H1 (cell line): ENCODE data around the gene STEAP3. TPM values are rescaled to one million over a fixed set of nuclear protein-coding genes. Genes with fewer than 3 reads are reported as not detected.

Experiments used
- CTCF ChIA-PET: fragments of 300-600 bp; sonication (Branson Sonifier 250); formaldehyde crosslinking; loops from one replicate; lab custom pipeline; 2021; ENCODE audit not compliant: partially characterized antibody; lab: Charles Lee
- POLR2A ChIA-PET: fragments of 300-600 bp; sonication (Branson Sonifier 250); formaldehyde crosslinking; loops from one replicate; lab custom pipeline; 2021; ENCODE audit warnings: inconsistent platforms; ENCODE audit not compliant: partially characterized antibody; lab: Charles Lee
- DNase-seq, 2 experiments: peaks; one replicate each; pipeline versions ENCODE4 v3.0.0 to v3.0.0-alpha.2; 2010 to 2022; ENCODE audit warnings: low spot score in 2 of 2, low read depth in 1 of 2, mixed read lengths in 1 of 2
- FAIRE-seq: peaks from 2 replicates; lab custom pipeline; 2011; peaks lifted over from hg19 to GRCh38; lab: Jason Lieb, UNC
- H2AFZ ChIP-seq: 2 replicates; pipeline ENCODE4 v1.8.1; 2012; ENCODE audit warnings: low read length, inconsistent platforms
- H2AK5ac ChIP-seq: 2 replicates; pipeline ENCODE4 v1.6.1; 2013; ENCODE audit warnings: low read depth, low read length
- H2BK120ac ChIP-seq: replicated peaks from 2 replicates; pipeline ENCODE3; 2013; ENCODE audit warnings: low read depth, low read length, inconsistent platforms
- H2BK12ac ChIP-seq: 2 replicates; pipeline ENCODE4 v1.6.1; 2013; ENCODE audit warnings: low read depth, low read length
- H2BK15ac ChIP-seq: 2 replicates; pipeline ENCODE4 v1.6.1; 2013; ENCODE audit warnings: low read length
- H2BK20ac ChIP-seq: 2 replicates; pipeline ENCODE4 v1.6.1; 2013; ENCODE audit warnings: low read length
- H2BK5ac ChIP-seq: 2 replicates; pipeline ENCODE4 v1.6.1; 2013; ENCODE audit warnings: low read depth, low read length
- H3K14ac ChIP-seq: 2 replicates; pipeline ENCODE4 v1.6.1; 2013; ENCODE audit warnings: inconsistent platforms; ENCODE audit not compliant: insufficient read length
- H3K18ac ChIP-seq: 2 replicates; pipeline ENCODE4 v1.6.1; 2013; ENCODE audit warnings: low read length; ENCODE audit errors: extremely low read depth
- H3K23ac ChIP-seq: 2 replicates; pipeline ENCODE4 v1.6.1; 2013; ENCODE audit warnings: inconsistent platforms; ENCODE audit not compliant: insufficient read length
- H3K23me2 ChIP-seq: 2 replicates; pipeline ENCODE4 v1.6.1; 2013; ENCODE audit warnings: low read depth, low read length
- H3K27ac ChIP-seq: 2 replicates; pipeline ENCODE4 v1.6.1; 2011; ENCODE audit warnings: low read depth, low read length, inconsistent platforms
- H3K27me3 ChIP-seq, 4 experiments: replicated peaks in 1 of 4; 1 replicate in 1 of 4; 2 replicates in 3 of 4; pipeline versions ENCODE4 v1.6.1 to v1.8.1; 2011 to 2013; ENCODE audit warnings: low read length in 3 of 4, mild to moderate bottlenecking in 3 of 4, inconsistent platforms in 2 of 4, mixed read lengths in 2 of 4, moderate library complexity in 1 of 4; ENCODE audit not compliant: control insufficient read depth in 3 of 4, insufficient read depth in 3 of 4; ENCODE audit errors: extremely low read depth in 1 of 4
- H3K36me3 ChIP-seq, 4 experiments: 2 replicates each; pipeline versions ENCODE4 v1.6.1 to v1.8.1; 2011 to 2013; ENCODE audit warnings: mild to moderate bottlenecking in 4 of 4, low read length in 3 of 4, moderate library complexity in 2 of 4, control low read depth in 1 of 4, inconsistent platforms in 1 of 4; ENCODE audit not compliant: insufficient read depth in 4 of 4, control insufficient read depth in 2 of 4
- H3K4ac ChIP-seq: replicated peaks from 2 replicates; pipeline ENCODE3; 2013; ENCODE audit warnings: low read length, low read depth, mixed read lengths, inconsistent platforms; ENCODE audit not compliant: insufficient read length
- H3K4me1 ChIP-seq, 4 experiments: replicated peaks in 1 of 4; 1 replicate in 1 of 4; 2 replicates in 3 of 4; pipeline versions ENCODE4 v1.6.1 to v1.8.1; 2011 to 2013; ENCODE audit warnings: low read length in 3 of 4, inconsistent platforms in 2 of 4, mixed read lengths in 1 of 4; ENCODE audit not compliant: insufficient read depth in 4 of 4, control insufficient read depth in 3 of 4
- H3K4me2 ChIP-seq, 2 experiments: 2 replicates each; pipeline versions ENCODE4 v1.6.1 to v1.8.1; 2011 to 2013; ENCODE audit warnings: low read depth in 2 of 2, low read length in 2 of 2, control low read depth in 1 of 2, inconsistent platforms in 1 of 2, mild to moderate bottlenecking in 1 of 2; ENCODE audit not compliant: insufficient read depth in 1 of 2
- H3K4me3 ChIP-seq, 4 experiments: fragments of 200-600, 300-600 bp in 1 of 4; sonication (generic), shearing (Covaris generic), sonication (Bioruptor Twin) in 1 of 4; 2 replicates each; pipeline versions ENCODE4 v1.5.1 to v1.8.1; 2011 to 2016; ENCODE audit warnings: low read length in 4 of 4, low read depth in 3 of 4, control low read depth in 2 of 4, inconsistent platforms in 2 of 4, mild to moderate bottlenecking in 2 of 4, mixed read lengths in 1 of 4, moderate library complexity in 1 of 4; ENCODE audit not compliant: insufficient read depth in 2 of 4; ENCODE audit errors: extremely low read depth in 1 of 4
- H3K56ac ChIP-seq: replicated peaks from 2 replicates; pipeline ENCODE3; 2013; ENCODE audit warnings: low read depth, mild to moderate bottlenecking, mixed read lengths, low read length, inconsistent platforms; ENCODE audit not compliant: insufficient read length
- H3K79me1 ChIP-seq: 2 replicates; pipeline ENCODE4 v1.6.1; 2013; ENCODE audit warnings: low read depth, low read length, control low read depth
- H3K79me2 ChIP-seq, 2 experiments: 2 replicates each; pipeline versions ENCODE4 v1.6.1 to v1.8.1; 2012 to 2013; ENCODE audit warnings: low read length in 2 of 2, mild to moderate bottlenecking in 2 of 2, inconsistent platforms in 1 of 2; ENCODE audit not compliant: insufficient read depth in 2 of 2, control insufficient read depth in 1 of 2
- H3K9ac ChIP-seq, 4 experiments: replicated peaks in 1 of 4; 1 replicate in 1 of 4; 2 replicates in 3 of 4; pipeline versions ENCODE4 v1.6.1 to v1.8.1; 2011 to 2013; ENCODE audit warnings: low read depth in 3 of 4, low read length in 3 of 4, control low read depth in 2 of 4, mild to moderate bottlenecking in 2 of 4, moderate library complexity in 2 of 4, inconsistent platforms in 1 of 4; ENCODE audit errors: extremely low read depth in 1 of 4
- H3K9me3 ChIP-seq, 2 experiments: 2 replicates each; pipeline versions ENCODE4 v1.6.1 to v1.8.1; 2012 to 2013; ENCODE audit warnings: mild to moderate bottlenecking in 2 of 2, moderate library complexity in 2 of 2, control low read depth in 1 of 2, inconsistent platforms in 1 of 2, low read depth in 1 of 2, low read length in 1 of 2, mixed read lengths in 1 of 2; ENCODE audit not compliant: insufficient read depth in 2 of 2
- H4K20me1 ChIP-seq, 2 experiments: replicated peaks in 1 of 2; 2 replicates each; pipeline versions ENCODE3 to v1.8.1; 2011 to 2013; ENCODE audit warnings: inconsistent platforms in 2 of 2, low read length in 2 of 2, mild to moderate bottlenecking in 1 of 2; ENCODE audit not compliant: insufficient read depth in 2 of 2, control insufficient read depth in 1 of 2
- H4K5ac ChIP-seq: 2 replicates; pipeline ENCODE4 v1.6.1; 2013; ENCODE audit warnings: low read length, low read depth, mixed read lengths, inconsistent platforms; ENCODE audit not compliant: insufficient read length
- H4K8ac ChIP-seq: 2 replicates; pipeline ENCODE4 v1.8.0; 2013; ENCODE audit warnings: mild to moderate bottlenecking, moderate library complexity, low read length, inconsistent platforms; ENCODE audit not compliant: insufficient read depth; ENCODE audit errors: extremely low read depth
- H4K91ac ChIP-seq: replicated peaks from 2 replicates; pipeline ENCODE3; 2013; ENCODE audit warnings: low read length, mixed read lengths, inconsistent platforms; ENCODE audit not compliant: insufficient read length
- WGBS, 2 experiments: shearing (Covaris generic) in 1 of 2; methylation state at CpG; one replicate each; pipeline versions ENCODE4 v1.1.6 to v1.1.7; 2013 to 2015; ENCODE audit warnings: low lambda C conversion rate in 2 of 2, mixed read lengths in 2 of 2, inconsistent platforms in 1 of 2, low coverage in 1 of 2, missing lambda C conversion rate in 1 of 2; ENCODE audit not compliant: insufficient replicate concordance in 2 of 2, insufficient coverage in 1 of 2, insufficient read length in 1 of 2; ENCODE audit errors: extremely low coverage in 1 of 2, missing lambda C conversion rate in 1 of 2; 5-methylcytosine and 5-hydroxymethylcytosine counted together
- polyA plus RNA-seq, 7 experiments: library from polyadenylated mRNA; depleted of rRNA in 3 of 7; stranded (reverse) in 5 of 7; unstranded in 2 of 7; fragments of >200 nt in 5 of 7; fragments of 200-250 nt in 2 of 7; gene quantifications; 1 replicate in 5 of 7; 2 replicates in 1 of 7; 4 replicates in 1 of 7; pipeline versions ENCODE4 v1.2.1 to v1.2.3, GENCODE V29; 2011 to 2013; ENCODE audit warnings: missing spikeins in 2 of 7, mixed read lengths in 2 of 7
- total RNA-seq: library from RNA; stranded (reverse); fragmentation: NEBNext Ultra II Directional; extraction: Animal tissue kit (Norgen Biotek cat#: 25700); gene quantifications from 2 replicates; pipeline ENCODE4 v1.2.1, GENCODE V29; 2021

STEAP3 gene
- total and polyA plus RNA-seq, 2 of the 8 experiments (the other 6 are each of a cell fraction or from before 2014, with no cell fraction given), result 21.7 to 27.9 TPM

DNA sequence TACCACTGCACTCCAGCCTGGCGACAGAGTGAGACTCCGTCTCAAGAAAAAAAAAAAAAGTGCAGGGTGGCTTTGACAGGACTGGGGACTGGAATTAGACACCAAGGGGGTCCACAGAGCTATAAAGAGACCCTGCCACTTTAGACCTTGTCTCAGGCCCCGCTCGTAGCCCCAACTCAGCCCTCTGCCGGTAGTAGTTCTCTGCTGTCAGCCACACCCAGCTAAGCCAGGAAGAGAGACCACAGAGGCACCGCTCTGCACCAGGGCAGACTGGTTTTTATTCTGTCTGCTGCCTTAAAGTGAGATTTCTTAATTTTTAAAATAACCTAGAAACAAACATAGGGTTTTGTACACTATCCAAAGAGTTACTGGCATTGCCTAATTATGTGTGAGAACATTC lies 66.0 kb downstream of the STEAP3 start:
- Histone ChIP-seq H3K4ac (no peak overlapping the region), H3K14ac (no peak overlapping the region), H2BK5ac (no peak overlapping the region), H3K4me1 (peaks cover 0 to 2% (median 0%) of the 10 kb centered on the region in 4 experiments; a peak in 2 of 7 replicates), H3K27ac (no peak overlapping the region), H3K56ac (no peak overlapping the region), H2BK20ac (no peak overlapping the region), H2BK12ac (no peak overlapping the region), H4K91ac (no peak overlapping the region), H4K20me1 (no peaks in the 10 kb centered on the region), H3K36me3 (no peaks in the 10 kb centered on the region), H4K8ac (no peak overlapping the region), H2BK15ac (no peak overlapping the region), H3K4me2 (no peak overlapping the region), H2AFZ (no peak overlapping the region), H3K9me3 (no peaks in the 10 kb centered on the region), H3K18ac (no peak overlapping the region), H3K9ac (no peak overlapping the region), H3K27me3 (no peaks in the 10 kb centered on the region), H4K5ac (no peak overlapping the region), H3K79me2 (no peaks in the 10 kb centered on the region), H2AK5ac (no peak overlapping the region), H3K23ac (no peak overlapping the region), H3K23me2 (no peaks in the 10 kb centered on the region), H3K79me1 (no peaks in the 10 kb centered on the region), H3K4me3 (no peak overlapping the region), H2BK120ac (no peak overlapping the region)
- WGBS, 2 experiments, result 85% methylated on average over 5 of the region's 6 CpGs; no CpG with 5 or more reads in 1 of the 2 experiments
- no peak for FAIRE-seq
- POLR2A ChIA-PET, result no interaction called here
- CTCF ChIA-PET, result interaction anchor here (0.8 to 5.2 kb wide), 18 partner anchors 21 to 407 kb away, joined by 3 to 52 read pairs (median 6); no protein-coding TSS in a partner anchor
- no peak for DNase-seq
